Peyer's patch (tissue), 4 donors: ENCODE data around the gene TEX47.

Experiments used
- CTCF ChIP-seq, 6 experiments: fragments of 450-650 bp in 4 of 6; fragments of 200-600 bp in 2 of 6; sonication (generic) in 1 of 6; IDR thresholded peaks; one replicate each; pipeline ENCODE4 v1.5.1; 2017 to 2019; ENCODE audit warnings: antibody characterized with exemption in 6 of 6, mild to moderate bottlenecking in 3 of 6, moderate library complexity in 1 of 6
- POLR2A ChIP-seq, 2 donors: fragments of 450-650 bp; IDR thresholded peaks; one replicate each; pipeline ENCODE4 v1.5.1; 2017; ENCODE audit warnings: antibody characterized with exemption in 2 of 2, mild to moderate bottlenecking in 2 of 2, moderate library complexity in 2 of 2

DNA sequence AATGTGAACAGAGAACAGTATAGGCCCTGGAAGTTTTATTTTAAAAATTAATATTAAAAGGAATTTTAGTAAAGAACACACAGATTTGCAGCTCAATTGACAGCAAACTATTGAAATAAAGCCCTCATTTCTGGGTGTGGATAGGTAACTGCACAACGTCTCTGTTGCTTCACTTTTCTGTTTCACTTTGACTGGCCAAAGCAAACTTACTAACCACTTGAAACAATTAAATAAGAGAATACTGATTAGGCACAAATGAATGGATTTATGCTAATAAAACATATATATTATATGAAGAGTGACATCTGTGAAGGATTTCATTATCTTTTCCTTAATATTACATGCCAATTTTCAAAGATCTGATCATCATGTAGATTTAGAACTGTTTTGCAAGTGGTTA lies 24.1 kb downstream of the TEX47 start:
- TF ChIP-seq CTCF (IDR thresholded peaks at IDR 0.05) (no peak), POLR2A (IDR thresholded peaks at IDR 0.05) (no peak)
